Transverse colon (tissue), 3 donors: Measurements from ENCODE around the gene TCF23.

ENCODE experiments used
- CTCF ChIP-seq, 5 experiments: fragments of 200-600 bp in 3 of 5; fragments of 450-650 bp in 2 of 5; sonication (generic) in 3 of 5; IDR thresholded peaks; 1 replicate in 2 of 5; 2 replicates in 3 of 5; pipeline ENCODE4 v1.5.1; 2016 to 2017; ENCODE audit warnings: antibody characterized with exemption in 5 of 5, inconsistent platforms in 3 of 5, mild to moderate bottlenecking in 2 of 5, moderate library complexity in 1 of 5
- EP300 ChIP-seq: sonication (generic); formaldehyde crosslinking; IDR thresholded peaks from one replicate; pipeline ENCODE4 v1.6.1; 2017; ENCODE audit warnings: antibody characterized with exemption, low read depth

- no peak for TF ChIP-seq EP300
- no peak for TF ChIP-seq CTCF (IDR thresholded peaks at IDR 0.05)
These were observed 40.6 kb upstream of the TCF23 start for GRCh38 chr2:27108221-27108620.
